Common myeloid progenitor, CD34-positive (primary cell): ENCODE measurements around the gene ECE2.
A peak's percentile ranks its signal among the peaks of the same experiment; 100 is the strongest.
"Not testable (repeated sequence)": the region's sequence is repeated elsewhere in the genome, so short reads cannot be mapped to it uniquely, and the experiment has no call there.

Experiments used
- CTCF ChIA-PET: fragments of 350-600 bp; sonication (Branson Sonifier 250); formaldehyde crosslinking; loops from one replicate; lab custom pipeline; 2021; ENCODE audit warnings: antibody characterized with exemption; lab: Charles Lee
- POLR2A ChIA-PET: fragments of 350-600 bp; sonication (Branson Sonifier 250); formaldehyde crosslinking; loops from one replicate; lab custom pipeline; 2021; ENCODE audit warnings: antibody characterized with exemption; lab: Charles Lee
- DNase-seq, 3 donors: peaks; one replicate each; pipeline versions ENCODE4 v3.0.0 to v3.0.0-alpha.2; 2013
- H3K27ac ChIP-seq, 2 experiments: 1 replicate in 1 of 2; 2 replicates in 1 of 2; pipeline ENCODE4 v1.7.0; 2013; ENCODE audit warnings: inconsistent platforms in 2 of 2, low read length in 2 of 2, mild to moderate bottlenecking in 2 of 2, low read depth in 1 of 2, moderate library complexity in 1 of 2; ENCODE audit not compliant: severe bottlenecking in 2 of 2, insufficient read depth in 1 of 2, poor library complexity in 1 of 2
- H3K27me3 ChIP-seq, 5 experiments: replicated peaks in 2 of 5; 1 replicate in 3 of 5; 2 replicates in 2 of 5; pipeline versions ENCODE4 v1.6.1 to v1.7.0; 2013; ENCODE audit warnings: low read length in 4 of 5, mild to moderate bottlenecking in 2 of 5, moderate library complexity in 2 of 5, inconsistent platforms in 1 of 5; ENCODE audit not compliant: insufficient read depth in 5 of 5, control insufficient read depth in 4 of 5
- H3K36me3 ChIP-seq, 4 experiments: 1 replicate in 2 of 4; 2 replicates in 2 of 4; pipeline versions ENCODE4 v1.6.1 to v1.7.0; 2013; ENCODE audit warnings: low read length in 3 of 4, control low read depth in 1 of 4, mild to moderate bottlenecking in 1 of 4; ENCODE audit not compliant: control insufficient read depth in 4 of 4, insufficient read depth in 4 of 4
- H3K4me1 ChIP-seq, 4 experiments: 1 replicate in 3 of 4; 2 replicates in 1 of 4; pipeline versions ENCODE4 v1.6.1 to v1.7.1; 2013; ENCODE audit warnings: low read length in 3 of 4, mild to moderate bottlenecking in 3 of 4, control low read depth in 1 of 4, inconsistent platforms in 1 of 4, moderate library complexity in 1 of 4; ENCODE audit not compliant: control insufficient read depth in 4 of 4, insufficient read depth in 4 of 4; ENCODE audit errors: control extremely low read depth in 1 of 4
- H3K4me3 ChIP-seq, 7 experiments: 1 replicate in 4 of 7; 2 replicates in 3 of 7; pipeline versions ENCODE4 v1.5.1 to v1.7.0; 2013; ENCODE audit warnings: mild to moderate bottlenecking in 7 of 7, low read length in 6 of 7, moderate library complexity in 6 of 7, inconsistent platforms in 2 of 7, low read depth in 2 of 7, control low read depth in 1 of 7; ENCODE audit not compliant: insufficient read depth in 4 of 7, control insufficient read depth in 1 of 7; ENCODE audit errors: extremely low read depth in 1 of 7
- H3K9me3 ChIP-seq, 5 experiments: 1 replicate in 4 of 5; 2 replicates in 1 of 5; pipeline versions ENCODE4 v1.6.1 to v1.7.1; 2013; ENCODE audit warnings: low read length in 4 of 5, mild to moderate bottlenecking in 2 of 5, inconsistent platforms in 1 of 5, low read depth in 1 of 5, moderate library complexity in 1 of 5; ENCODE audit not compliant: control insufficient read depth in 4 of 5, insufficient read depth in 2 of 5; ENCODE audit errors: control extremely low read depth in 1 of 5
- WGBS: methylation state at CpG from one replicate; pipeline ENCODE4 v1.1.5; 2013; ENCODE audit not compliant: insufficient coverage; 5-methylcytosine and 5-hydroxymethylcytosine counted together

The ECE2 gene

GRCh38 chr3:184337399-184337714 is 61.5 kb downstream of the ECE2 start, which contains the start of gene FAM131A:
TSS of gene FAM131A (plus strand) at chr3:184337600. CDS start at chr3:184337631, 31 bp downstream.
- Histone ChIP-seq H3K27ac (peak within 1 kb of the TSS in 1 of 2 experiments; percentile 84), H3K27me3 (no peaks in the 10 kb centered on the region), H3K4me3 (peak within 1 kb of the TSS; percentile 43 to 88 (median 73)), H3K9me3 (no peaks in the 10 kb centered on the region), H3K36me3 (peaks cover 0 to 39% (median 24%) of the 10 kb centered on the region in 4 experiments), H3K4me1 (peaks cover 1 to 32% (median 22%) of the 10 kb centered on the region in 4 experiments)
- 93% methylated on average over 6 of the region's 6 CpGs for WGBS
- ChIA-PET POLR2A (interaction anchor here (0.6 kb wide), 1 partner anchor 242 kb away, joined by 3 read pairs; no protein-coding TSS in a partner anchor), CTCF (interaction anchor here (0.8 to 4.3 kb wide), 10 partner anchors 11 to 100 kb away, joined by 3 to 29 read pairs (median 4); no protein-coding TSS in a partner anchor)
- DNase-seq, result no peak

- DNase-seq, result no peak
- no peak overlapping the region for H3K27ac ChIP-seq
- no peaks in the 10 kb centered on the region for H3K27me3 ChIP-seq
- WGBS, result 100% methylated on average over 5 of the region's 7 CpGs
- peaks cover 0 to 32% (median 23%) of the 10 kb centered on the region in 4 experiments for H3K36me3 ChIP-seq
- ChIA-PET POLR2A (interaction anchor here (0.6 kb wide), 1 partner anchor 243 kb away, joined by 3 read pairs; no protein-coding TSS in a partner anchor), CTCF (interaction anchor here (1.0 to 4.3 kb wide), 11 partner anchors 11 to 99 kb away, joined by 3 to 29 read pairs (median 3); no protein-coding TSS in a partner anchor)
- no peak overlapping the region for H3K4me3 ChIP-seq
- H3K9me3 ChIP-seq, result no peaks in the 10 kb centered on the region
- H3K4me1 ChIP-seq, result peaks cover 1 to 32% (median 22%) of the 10 kb centered on the region in 4 experiments
Observed at GRCh38 chr3:184337981-184338380, 62.2 kb downstream of the ECE2 start.

GRCh38 chr3:184338511-184338945 is 62.7 kb downstream of the ECE2 start:
- no peak overlapping the region for H3K4me3 ChIP-seq
- no peaks in the 10 kb centered on the region for H3K27me3 ChIP-seq
- no peak overlapping the region for H3K27ac ChIP-seq
- DNase-seq, result peak in 2 of 3 donors; percentile 45 to 57
- ChIA-PET POLR2A (no interaction called here), CTCF (interaction anchor here (1.0 to 4.3 kb wide), 5 partner anchors 10 to 41 kb away, joined by 3 to 29 read pairs (median 3); no protein-coding TSS in a partner anchor)
- H3K9me3 ChIP-seq, result no peaks in the 10 kb centered on the region
- WGBS, result 51% methylated on average over 35 of the region's 37 CpGs
- H3K4me1 ChIP-seq, result peaks cover 1 to 32% (median 22%) of the 10 kb centered on the region in 4 experiments
- H3K36me3 ChIP-seq, result peaks cover 0 to 27% (median 19%) of the 10 kb centered on the region in 4 experiments

- Histone ChIP-seq H3K27me3 (no peaks in the 10 kb centered on the region), H3K36me3 (peaks cover 0 to 22% (median 14%) of the 10 kb centered on the region in 4 experiments), H3K27ac (no peak overlapping the region), H3K9me3 (no peaks in the 10 kb centered on the region), H3K4me1 (peaks cover 1 to 32% (median 22%) of the 10 kb centered on the region in 4 experiments), H3K4me3 (no peak overlapping the region)
- WGBS, result 88% methylated on average over 8 of the region's 8 CpGs
- CTCF ChIA-PET, result interaction anchor here (0.9 to 4.3 kb wide), 5 partner anchors 12 to 41 kb away, joined by 3 to 29 read pairs (median 3); no protein-coding TSS in a partner anchor
- POLR2A ChIA-PET, result no interaction called here
- no peak for DNase-seq
Observed at GRCh38 chr3:184339001-184339400, 63.2 kb downstream of the ECE2 start.

GRCh38 chr3:184339451-184340135 is 63.8 kb downstream of the ECE2 start:
- H3K27me3 ChIP-seq, H3K4me3 ChIP-seq, POLR2A ChIA-PET, H3K9me3 ChIP-seq, DNase-seq, H3K27ac ChIP-seq: not testable (repeated sequence)
- Histone ChIP-seq H3K36me3 (peaks cover 0 to 18% (median 12%) of the 10 kb centered on the region in 4 experiments), H3K4me1 (peaks cover 1 to 30% (median 22%) of the 10 kb centered on the region in 4 experiments)
- CTCF ChIA-PET, result interaction anchor here (0.9 to 4.3 kb wide), 4 partner anchors 12 to 34 kb away, joined by 3 to 29 read pairs (median 6); no protein-coding TSS in a partner anchor
- 98% methylated on average over 18 of the region's 19 CpGs for WGBS

GRCh38 chr3:184341925-184342324 is 66.1 kb downstream of the ECE2 start:
- CTCF ChIA-PET, result interaction anchor here (0.9 to 1.5 kb wide), 4 partner anchors 9 to 30 kb away, joined by 3 to 6 read pairs (median 4); no protein-coding TSS in a partner anchor

More at GRCh38 chr3:184341925-184342324, 66.1 kb downstream of the ECE2 start:
- Histone ChIP-seq H3K27me3 (no peaks in the 10 kb centered on the region), H3K27ac (no peak overlapping the region), H3K4me1 (peaks cover 0 to 16% (median 12%) of the 10 kb centered on the region in 4 experiments), H3K9me3 (no peaks in the 10 kb centered on the region), H3K4me3 (no peak overlapping the region), H3K36me3 (peaks cover 0 to 15% (median 5%) of the 10 kb centered on the region in 4 experiments)
- WGBS, result 99% methylated on average over 7 of the region's 7 CpGs
- POLR2A ChIA-PET, result no interaction called here
- DNase-seq, result no peak
